ENCODE results near the gene SRC.

DNA sequence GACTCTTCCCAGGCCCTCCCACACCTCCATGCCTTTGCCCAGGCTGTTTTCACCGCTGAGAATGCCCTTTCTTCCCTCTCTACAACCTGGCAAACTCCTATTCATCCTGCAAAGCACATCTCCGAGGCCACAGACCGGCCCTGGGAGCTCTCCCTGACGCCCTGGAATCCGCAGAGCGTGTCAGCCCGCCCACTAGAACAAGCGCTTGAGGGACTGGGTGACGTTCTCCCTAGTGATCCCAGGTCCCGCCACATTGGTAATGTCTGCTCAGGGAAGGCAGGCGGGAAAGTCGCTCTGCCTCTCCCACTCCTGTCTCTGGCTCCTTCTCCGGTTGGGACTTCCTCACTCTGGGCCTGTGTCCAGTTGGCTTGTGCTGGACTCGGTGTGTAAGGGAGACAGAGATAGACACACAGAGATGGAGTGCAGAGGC, 61.6 kb downstream of the SRC start:
- TF ChIP-seq, protein P1, sequence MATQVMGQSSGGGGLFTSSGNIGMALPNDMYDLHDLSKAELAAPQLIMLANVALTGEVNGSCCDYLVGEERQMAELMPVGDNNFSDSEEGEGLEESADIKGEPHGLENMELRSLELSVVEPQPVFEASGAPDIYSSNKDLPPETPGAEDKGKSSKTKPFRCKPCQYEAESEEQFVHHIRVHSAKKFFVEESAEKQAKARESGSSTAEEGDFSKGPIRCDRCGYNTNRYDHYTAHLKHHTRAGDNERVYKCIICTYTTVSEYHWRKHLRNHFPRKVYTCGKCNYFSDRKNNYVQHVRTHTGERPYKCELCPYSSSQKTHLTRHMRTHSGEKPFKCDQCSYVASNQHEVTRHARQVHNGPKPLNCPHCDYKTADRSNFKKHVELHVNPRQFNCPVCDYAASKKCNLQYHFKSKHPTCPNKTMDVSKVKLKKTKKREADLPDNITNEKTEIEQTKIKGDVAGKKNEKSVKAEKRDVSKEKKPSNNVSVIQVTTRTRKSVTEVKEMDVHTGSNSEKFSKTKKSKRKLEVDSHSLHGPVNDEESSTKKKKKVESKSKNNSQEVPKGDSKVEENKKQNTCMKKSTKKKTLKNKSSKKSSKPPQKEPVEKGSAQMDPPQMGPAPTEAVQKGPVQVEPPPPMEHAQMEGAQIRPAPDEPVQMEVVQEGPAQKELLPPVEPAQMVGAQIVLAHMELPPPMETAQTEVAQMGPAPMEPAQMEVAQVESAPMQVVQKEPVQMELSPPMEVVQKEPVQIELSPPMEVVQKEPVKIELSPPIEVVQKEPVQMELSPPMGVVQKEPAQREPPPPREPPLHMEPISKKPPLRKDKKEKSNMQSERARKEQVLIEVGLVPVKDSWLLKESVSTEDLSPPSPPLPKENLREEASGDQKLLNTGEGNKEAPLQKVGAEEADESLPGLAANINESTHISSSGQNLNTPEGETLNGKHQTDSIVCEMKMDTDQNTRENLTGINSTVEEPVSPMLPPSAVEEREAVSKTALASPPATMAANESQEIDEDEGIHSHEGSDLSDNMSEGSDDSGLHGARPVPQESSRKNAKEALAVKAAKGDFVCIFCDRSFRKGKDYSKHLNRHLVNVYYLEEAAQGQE (IDR thresholded peaks at IDR 0.05; ENCODE audit: unreplicated experiment) = no peak
- TF ChIP-seq EZH2 (IDR thresholded peaks at IDR 0.05; ENCODE audit: low read depth, unreplicated experiment) (no peak), POLR2AphosphoS5 (IDR thresholded peaks at IDR 0.05; ENCODE audit: low read depth) (no peak), NANOG (IDR thresholded peaks at IDR 0.05; ENCODE audit: borderline replicate concordance) (no peak)
- TF ChIP-seq, protein P2, sequence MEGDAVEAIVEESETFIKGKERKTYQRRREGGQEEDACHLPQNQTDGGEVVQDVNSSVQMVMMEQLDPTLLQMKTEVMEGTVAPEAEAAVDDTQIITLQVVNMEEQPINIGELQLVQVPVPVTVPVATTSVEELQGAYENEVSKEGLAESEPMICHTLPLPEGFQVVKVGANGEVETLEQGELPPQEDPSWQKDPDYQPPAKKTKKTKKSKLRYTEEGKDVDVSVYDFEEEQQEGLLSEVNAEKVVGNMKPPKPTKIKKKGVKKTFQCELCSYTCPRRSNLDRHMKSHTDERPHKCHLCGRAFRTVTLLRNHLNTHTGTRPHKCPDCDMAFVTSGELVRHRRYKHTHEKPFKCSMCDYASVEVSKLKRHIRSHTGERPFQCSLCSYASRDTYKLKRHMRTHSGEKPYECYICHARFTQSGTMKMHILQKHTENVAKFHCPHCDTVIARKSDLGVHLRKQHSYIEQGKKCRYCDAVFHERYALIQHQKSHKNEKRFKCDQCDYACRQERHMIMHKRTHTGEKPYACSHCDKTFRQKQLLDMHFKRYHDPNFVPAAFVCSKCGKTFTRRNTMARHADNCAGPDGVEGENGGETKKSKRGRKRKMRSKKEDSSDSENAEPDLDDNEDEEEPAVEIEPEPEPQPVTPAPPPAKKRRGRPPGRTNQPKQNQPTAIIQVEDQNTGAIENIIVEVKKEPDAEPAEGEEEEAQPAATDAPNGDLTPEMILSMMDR (conservative IDR thresholded peaks at IDR 0.05; ENCODE audit: low read depth in 2 of 2) = no peak
- TF ChIP-seq, protein P3, sequence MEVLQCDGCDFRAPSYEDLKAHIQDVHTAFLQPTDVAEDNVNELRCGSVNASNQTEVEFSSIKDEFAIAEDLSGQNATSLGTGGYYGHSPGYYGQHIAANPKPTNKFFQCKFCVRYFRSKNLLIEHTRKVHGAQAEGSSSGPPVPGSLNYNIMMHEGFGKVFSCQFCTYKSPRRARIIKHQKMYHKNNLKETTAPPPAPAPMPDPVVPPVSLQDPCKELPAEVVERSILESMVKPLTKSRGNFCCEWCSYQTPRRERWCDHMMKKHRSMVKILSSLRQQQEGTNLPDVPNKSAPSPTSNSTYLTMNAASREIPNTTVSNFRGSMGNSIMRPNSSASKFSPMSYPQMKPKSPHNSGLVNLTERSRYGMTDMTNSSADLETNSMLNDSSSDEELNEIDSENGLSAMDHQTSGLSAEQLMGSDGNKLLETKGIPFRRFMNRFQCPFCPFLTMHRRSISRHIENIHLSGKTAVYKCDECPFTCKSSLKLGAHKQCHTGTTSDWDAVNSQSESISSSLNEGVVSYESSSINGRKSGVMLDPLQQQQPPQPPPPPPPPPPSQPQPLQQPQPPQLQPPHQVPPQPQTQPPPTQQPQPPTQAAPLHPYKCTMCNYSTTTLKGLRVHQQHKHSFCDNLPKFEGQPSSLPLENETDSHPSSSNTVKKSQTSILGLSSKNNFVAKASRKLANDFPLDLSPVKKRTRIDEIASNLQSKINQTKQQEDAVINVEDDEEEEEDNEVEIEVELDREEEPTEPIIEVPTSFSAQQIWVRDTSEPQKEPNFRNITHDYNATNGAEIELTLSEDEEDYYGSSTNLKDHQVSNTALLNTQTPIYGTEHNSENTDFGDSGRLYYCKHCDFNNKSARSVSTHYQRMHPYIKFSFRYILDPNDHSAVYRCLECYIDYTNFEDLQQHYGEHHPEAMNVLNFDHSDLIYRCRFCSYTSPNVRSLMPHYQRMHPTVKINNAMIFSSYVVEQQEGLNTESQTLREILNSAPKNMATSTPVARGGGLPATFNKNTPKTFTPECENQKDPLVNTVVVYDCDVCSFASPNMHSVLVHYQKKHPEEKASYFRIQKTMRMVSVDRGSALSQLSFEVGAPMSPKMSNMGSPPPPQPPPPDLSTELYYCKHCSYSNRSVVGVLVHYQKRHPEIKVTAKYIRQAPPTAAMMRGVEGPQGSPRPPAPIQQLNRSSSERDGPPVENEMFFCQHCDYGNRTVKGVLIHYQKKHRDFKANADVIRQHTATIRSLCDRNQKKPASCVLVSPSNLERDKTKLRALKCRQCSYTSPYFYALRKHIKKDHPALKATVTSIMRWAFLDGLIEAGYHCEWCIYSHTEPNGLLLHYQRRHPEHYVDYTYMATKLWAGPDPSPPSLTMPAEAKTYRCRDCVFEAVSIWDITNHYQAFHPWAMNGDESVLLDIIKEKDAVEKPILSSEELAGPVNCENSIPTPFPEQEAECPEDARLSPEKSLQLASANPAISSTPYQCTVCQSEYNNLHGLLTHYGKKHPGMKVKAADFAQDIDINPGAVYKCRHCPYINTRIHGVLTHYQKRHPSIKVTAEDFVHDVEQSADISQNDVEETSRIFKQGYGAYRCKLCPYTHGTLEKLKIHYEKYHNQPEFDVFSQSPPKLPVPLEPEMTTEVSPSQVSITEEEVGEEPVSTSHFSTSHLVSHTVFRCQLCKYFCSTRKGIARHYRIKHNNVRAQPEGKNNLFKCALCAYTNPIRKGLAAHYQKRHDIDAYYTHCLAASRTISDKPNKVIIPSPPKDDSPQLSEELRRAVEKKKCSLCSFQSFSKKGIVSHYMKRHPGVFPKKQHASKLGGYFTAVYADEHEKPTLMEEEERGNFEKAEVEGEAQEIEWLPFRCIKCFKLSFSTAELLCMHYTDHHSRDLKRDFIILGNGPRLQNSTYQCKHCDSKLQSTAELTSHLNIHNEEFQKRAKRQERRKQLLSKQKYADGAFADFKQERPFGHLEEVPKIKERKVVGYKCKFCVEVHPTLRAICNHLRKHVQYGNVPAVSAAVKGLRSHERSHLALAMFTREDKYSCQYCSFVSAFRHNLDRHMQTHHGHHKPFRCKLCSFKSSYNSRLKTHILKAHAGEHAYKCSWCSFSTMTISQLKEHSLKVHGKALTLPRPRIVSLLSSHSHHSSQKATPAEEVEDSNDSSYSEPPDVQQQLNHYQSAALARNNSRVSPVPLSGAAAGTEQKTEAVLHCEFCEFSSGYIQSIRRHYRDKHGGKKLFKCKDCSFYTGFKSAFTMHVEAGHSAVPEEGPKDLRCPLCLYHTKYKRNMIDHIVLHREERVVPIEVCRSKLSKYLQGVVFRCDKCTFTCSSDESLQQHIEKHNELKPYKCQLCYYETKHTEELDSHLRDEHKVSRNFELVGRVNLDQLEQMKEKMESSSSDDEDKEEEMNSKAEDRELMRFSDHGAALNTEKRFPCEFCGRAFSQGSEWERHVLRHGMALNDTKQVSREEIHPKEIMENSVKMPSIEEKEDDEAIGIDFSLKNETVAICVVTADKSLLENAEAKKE (CRISPR knock-in tag; IDR thresholded peaks at IDR 0.05) = no peak
